HEK293 (cell line): ENCODE data around the gene NTRK3.

Experiments
- CTCF ChIA-PET: fragments of 350-600 bp; formaldehyde crosslinking; extraction: SDS; loops from one replicate; lab custom pipeline; 2021; ENCODE audit warnings: antibody characterized with exemption; lab: Yijun Ruan, JAX
- POLR2A ChIA-PET: fragments of 300-600 bp; formaldehyde crosslinking; extraction: SDS; loops from one replicate; lab custom pipeline; 2020; ENCODE audit warnings: antibody characterized with exemption, inconsistent platforms; lab: Yijun Ruan, JAX
- H3K27ac ChIP-seq: fragments of 200-500 bp; sonication (Bioruptor generic); 2 replicates; pipeline ENCODE4 v1.5.1; 2014; ENCODE audit warnings: low read depth, low read length, control low read depth, inconsistent platforms; ENCODE audit errors: extremely low read depth
- H3K36me3 ChIP-seq, 2 experiments: fragments of 200-500 bp in 1 of 2; sonication (Bioruptor generic) in 1 of 2; 1 replicate in 1 of 2; 2 replicates in 1 of 2; pipeline ENCODE4 v1.5.1; 2014 to 2017; ENCODE audit warnings: inconsistent platforms in 2 of 2, low read length in 2 of 2; ENCODE audit not compliant: control insufficient read depth in 2 of 2, insufficient read depth in 1 of 2
- H3K4me1 ChIP-seq: fragments of 200-500 bp; sonication (Bioruptor generic); 2 replicates; pipeline ENCODE4 v1.5.1; 2014; ENCODE audit warnings: mild to moderate bottlenecking, low read length, inconsistent platforms; ENCODE audit not compliant: control insufficient read depth, insufficient read depth
- H3K4me3 ChIP-seq: 2 replicates; pipeline ENCODE4 v1.5.1; 2011; ENCODE audit warnings: low read depth, mild to moderate bottlenecking, control low read depth, low read length, moderate library complexity
- H3K9me3 ChIP-seq: fragments of 200-500 bp; sonication (Bioruptor generic); 2 replicates; pipeline ENCODE4 v1.5.1; 2014; ENCODE audit warnings: low read depth, low read length, inconsistent platforms; ENCODE audit not compliant: control insufficient read depth, insufficient read depth
- FEZF1 ChIP-seq: fragments of 450-650 bp; formaldehyde crosslinking; IDR thresholded peaks from 2 replicates; pipeline ENCODE4 v1.5.1; 2016; ENCODE audit warnings: missing biosample characterization, missing genetic modification characterization
- HOXA7 ChIP-seq: sonication (generic); formaldehyde crosslinking; IDR thresholded peaks from 2 replicates; pipeline ENCODE4 v1.8.1; 2022; ENCODE audit warnings: missing genetic modification reagents, borderline replicate concordance
- HOXD13 ChIP-seq: sonication (generic); formaldehyde crosslinking; IDR thresholded peaks from 2 replicates; pipeline ENCODE4 v1.8.0; 2022; ENCODE audit warnings: missing genetic modification reagents, borderline replicate concordance
- KLF16 ChIP-seq: fragments of 450-650 bp; formaldehyde crosslinking; IDR thresholded peaks from 2 replicates; pipeline ENCODE4 v1.5.1; 2017; ENCODE audit warnings: missing biosample characterization, missing genetic modification characterization
- TCF7L2 ChIP-seq: IDR thresholded peaks from 2 replicates; pipeline ENCODE4 v1.6.1; 2011; ENCODE audit warnings: low read depth, mild to moderate bottlenecking, inconsistent platforms, low read length, moderate library complexity, borderline replicate concordance
- ZBTB21 ChIP-seq: fragments of 450-650 bp; formaldehyde crosslinking; IDR thresholded peaks from 2 replicates; pipeline ENCODE4 v1.5.1; 2017; ENCODE audit warnings: missing biosample characterization, missing genetic modification characterization
- ZBTB48 ChIP-seq: fragments of 450-650 bp; formaldehyde crosslinking; IDR thresholded peaks from 2 replicates; pipeline ENCODE4 v1.5.1; 2016; ENCODE audit warnings: missing biosample characterization, missing genetic modification characterization
- ZNF16 ChIP-seq: fragments of 450-650 bp; formaldehyde crosslinking; IDR thresholded peaks from 2 replicates; pipeline ENCODE4 v1.5.1; 2016; ENCODE audit warnings: low read depth, missing biosample characterization, missing genetic modification characterization
- ZNF26 ChIP-seq: fragments of 450-650 bp; formaldehyde crosslinking; IDR thresholded peaks from 2 replicates; pipeline ENCODE4 v1.5.1; 2016; ENCODE audit warnings: missing biosample characterization, missing genetic modification characterization
- ZNF280C ChIP-seq: fragments of 450-650 bp; formaldehyde crosslinking; IDR thresholded peaks from 2 replicates; pipeline ENCODE4 v1.5.1; 2016; ENCODE audit warnings: missing biosample characterization, missing genetic modification characterization
- ZNF354C ChIP-seq: fragments of 450-650 bp; formaldehyde crosslinking; IDR thresholded peaks from 2 replicates; pipeline ENCODE4 v1.5.1; 2016; ENCODE audit warnings: missing biosample characterization, missing genetic modification characterization, low read depth, borderline replicate concordance
- ZNF501 ChIP-seq: fragments of 450-650 bp; formaldehyde crosslinking; IDR thresholded peaks from 2 replicates; pipeline ENCODE4 v1.5.1; 2016; ENCODE audit warnings: missing biosample characterization, missing genetic modification characterization
- ZNF544 ChIP-seq: fragments of 450-650 bp; formaldehyde crosslinking; IDR thresholded peaks from 2 replicates; pipeline ENCODE4 v1.5.0; 2017; ENCODE audit warnings: missing biosample characterization, missing genetic modification characterization
- ZNF580 ChIP-seq: fragments of 450-650 bp; formaldehyde crosslinking; IDR thresholded peaks from 2 replicates; pipeline ENCODE4 v1.5.1; 2016; ENCODE audit warnings: missing biosample characterization, missing genetic modification characterization
- ZNF600 ChIP-seq: fragments of 450-650 bp; formaldehyde crosslinking; IDR thresholded peaks from 2 replicates; pipeline ENCODE4 v1.5.1; 2016; ENCODE audit warnings: missing biosample characterization, missing genetic modification characterization
- ZNF623 ChIP-seq: fragments of 450-650 bp; formaldehyde crosslinking; IDR thresholded peaks from 2 replicates; pipeline ENCODE4 v1.5.1; 2016; ENCODE audit warnings: missing biosample characterization, missing genetic modification characterization
- ZNF692 ChIP-seq: fragments of 450-650 bp; formaldehyde crosslinking; IDR thresholded peaks from 2 replicates; pipeline ENCODE4 v1.5.1; 2016; ENCODE audit warnings: missing biosample characterization, missing genetic modification characterization
- TF ChIP-seq, protein P1 (sequence below): fragments of 450-650 bp; formaldehyde crosslinking; IDR thresholded peaks from 2 replicates; pipeline ENCODE4 v1.5.1; 2016; ENCODE audit warnings: missing biosample characterization, missing genetic modification characterization, borderline replicate concordance
- TF ChIP-seq, protein P2 (sequence below): IDR thresholded peaks from 2 replicates; pipeline ENCODE4 v1.6.1; 2011; ENCODE audit warnings: mild to moderate bottlenecking, low read depth, low read length, borderline replicate concordance
- TF ChIP-seq, protein P3 (sequence below): fragments of 450-650 bp; formaldehyde crosslinking; IDR thresholded peaks from 2 replicates; pipeline ENCODE4 v1.5.1; 2016; ENCODE audit warnings: missing biosample characterization, missing genetic modification characterization

The NTRK3 gene

GRCh38 chr15:87818756-87819155 lies 437.8 kb downstream of the NTRK3 start:
- H3K4me1 ChIP-seq = no peaks in the 10 kb centered on the region
- no peak overlapping the region for H3K4me3 ChIP-seq
- no peaks in the 10 kb centered on the region for H3K36me3 ChIP-seq
- ChIA-PET CTCF (interaction anchor here (0.6 kb wide), 1 partner anchor 876 kb away, joined by 3 read pairs; no protein-coding TSS in a partner anchor), POLR2A (no interaction called here)
- H3K9me3 ChIP-seq = no peaks in the 10 kb centered on the region
- H3K27ac ChIP-seq = no peak overlapping the region
- TF ChIP-seq ZNF580 (tag by site-specific recombination) (no peak), TCF7L2 (no peak), ZNF26 (no peak), ZNF280C (no peak), FEZF1 (tag by site-specific recombination) (no peak), HOXA7 (CRISPR knock-in tag) (no peak), ZNF354C (tag by site-specific recombination) (no peak), ZNF623 (tag by site-specific recombination) (no peak), ZNF692 (no peak), ZNF16 (tag by site-specific recombination) (no peak), ZNF600 (tag by site-specific recombination) (no peak), ZBTB48 (tag by site-specific recombination) (no peak), HOXD13 (CRISPR knock-in tag) (no peak), KLF16 (tag by site-specific recombination) (no peak), ZBTB21 (tag by site-specific recombination) (no peak), ZNF501 (tag by site-specific recombination) (no peak), ZNF544 (tag by site-specific recombination) (no peak)
- TF ChIP-seq, protein P1, sequence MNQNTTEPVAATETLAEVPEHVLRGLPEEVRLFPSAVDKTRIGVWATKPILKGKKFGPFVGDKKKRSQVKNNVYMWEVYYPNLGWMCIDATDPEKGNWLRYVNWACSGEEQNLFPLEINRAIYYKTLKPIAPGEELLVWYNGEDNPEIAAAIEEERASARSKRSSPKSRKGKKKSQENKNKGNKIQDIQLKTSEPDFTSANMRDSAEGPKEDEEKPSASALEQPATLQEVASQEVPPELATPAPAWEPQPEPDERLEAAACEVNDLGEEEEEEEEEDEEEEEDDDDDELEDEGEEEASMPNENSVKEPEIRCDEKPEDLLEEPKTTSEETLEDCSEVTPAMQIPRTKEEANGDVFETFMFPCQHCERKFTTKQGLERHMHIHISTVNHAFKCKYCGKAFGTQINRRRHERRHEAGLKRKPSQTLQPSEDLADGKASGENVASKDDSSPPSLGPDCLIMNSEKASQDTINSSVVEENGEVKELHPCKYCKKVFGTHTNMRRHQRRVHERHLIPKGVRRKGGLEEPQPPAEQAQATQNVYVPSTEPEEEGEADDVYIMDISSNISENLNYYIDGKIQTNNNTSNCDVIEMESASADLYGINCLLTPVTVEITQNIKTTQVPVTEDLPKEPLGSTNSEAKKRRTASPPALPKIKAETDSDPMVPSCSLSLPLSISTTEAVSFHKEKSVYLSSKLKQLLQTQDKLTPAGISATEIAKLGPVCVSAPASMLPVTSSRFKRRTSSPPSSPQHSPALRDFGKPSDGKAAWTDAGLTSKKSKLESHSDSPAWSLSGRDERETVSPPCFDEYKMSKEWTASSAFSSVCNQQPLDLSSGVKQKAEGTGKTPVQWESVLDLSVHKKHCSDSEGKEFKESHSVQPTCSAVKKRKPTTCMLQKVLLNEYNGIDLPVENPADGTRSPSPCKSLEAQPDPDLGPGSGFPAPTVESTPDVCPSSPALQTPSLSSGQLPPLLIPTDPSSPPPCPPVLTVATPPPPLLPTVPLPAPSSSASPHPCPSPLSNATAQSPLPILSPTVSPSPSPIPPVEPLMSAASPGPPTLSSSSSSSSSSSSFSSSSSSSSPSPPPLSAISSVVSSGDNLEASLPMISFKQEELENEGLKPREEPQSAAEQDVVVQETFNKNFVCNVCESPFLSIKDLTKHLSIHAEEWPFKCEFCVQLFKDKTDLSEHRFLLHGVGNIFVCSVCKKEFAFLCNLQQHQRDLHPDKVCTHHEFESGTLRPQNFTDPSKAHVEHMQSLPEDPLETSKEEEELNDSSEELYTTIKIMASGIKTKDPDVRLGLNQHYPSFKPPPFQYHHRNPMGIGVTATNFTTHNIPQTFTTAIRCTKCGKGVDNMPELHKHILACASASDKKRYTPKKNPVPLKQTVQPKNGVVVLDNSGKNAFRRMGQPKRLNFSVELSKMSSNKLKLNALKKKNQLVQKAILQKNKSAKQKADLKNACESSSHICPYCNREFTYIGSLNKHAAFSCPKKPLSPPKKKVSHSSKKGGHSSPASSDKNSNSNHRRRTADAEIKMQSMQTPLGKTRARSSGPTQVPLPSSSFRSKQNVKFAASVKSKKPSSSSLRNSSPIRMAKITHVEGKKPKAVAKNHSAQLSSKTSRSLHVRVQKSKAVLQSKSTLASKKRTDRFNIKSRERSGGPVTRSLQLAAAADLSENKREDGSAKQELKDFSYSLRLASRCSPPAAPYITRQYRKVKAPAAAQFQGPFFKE (tag by site-specific recombination) = no peak
- TF ChIP-seq, protein P2, sequence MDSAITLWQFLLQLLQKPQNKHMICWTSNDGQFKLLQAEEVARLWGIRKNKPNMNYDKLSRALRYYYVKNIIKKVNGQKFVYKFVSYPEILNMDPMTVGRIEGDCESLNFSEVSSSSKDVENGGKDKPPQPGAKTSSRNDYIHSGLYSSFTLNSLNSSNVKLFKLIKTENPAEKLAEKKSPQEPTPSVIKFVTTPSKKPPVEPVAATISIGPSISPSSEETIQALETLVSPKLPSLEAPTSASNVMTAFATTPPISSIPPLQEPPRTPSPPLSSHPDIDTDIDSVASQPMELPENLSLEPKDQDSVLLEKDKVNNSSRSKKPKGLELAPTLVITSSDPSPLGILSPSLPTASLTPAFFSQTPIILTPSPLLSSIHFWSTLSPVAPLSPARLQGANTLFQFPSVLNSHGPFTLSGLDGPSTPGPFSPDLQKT = no peak
- TF ChIP-seq, protein P3, sequence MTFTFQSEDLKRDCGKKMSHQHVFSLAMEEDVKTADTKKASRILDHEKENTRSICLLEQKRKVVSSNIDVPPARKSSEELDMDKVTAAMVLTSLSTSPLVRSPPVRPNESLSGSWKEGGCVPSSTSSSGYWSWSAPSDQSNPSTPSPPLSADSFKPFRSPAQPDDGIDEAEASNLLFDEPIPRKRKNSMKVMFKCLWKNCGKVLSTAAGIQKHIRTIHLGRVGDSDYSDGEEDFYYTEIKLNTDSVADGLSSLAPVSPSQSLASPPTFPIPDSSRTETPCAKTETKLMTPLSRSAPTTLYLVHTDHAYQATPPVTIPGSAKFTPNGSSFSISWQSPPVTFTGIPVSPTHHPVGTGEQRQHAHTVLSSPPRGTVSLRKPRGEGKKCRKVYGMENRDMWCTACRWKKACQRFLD (tag by site-specific recombination) = no peak
- TF ChIP-seq, all 188 proteins: peak for 0
